HepG2 (cell line): ENCODE results near the gene ZNF625. TPM values are rescaled to one million over a fixed set of nuclear protein-coding genes. Genes with fewer than 3 reads are reported as not detected.

Experiments used
- ARNT2 ChIP-seq: sonication (generic); formaldehyde crosslinking; IDR thresholded peaks from 2 replicates; pipeline ENCODE4 v1.8.0; 2022; ENCODE audit warnings: mild to moderate bottlenecking, low read depth, missing genetic modification reagents, moderate library complexity
- PHF21A ChIP-seq: sonication (generic); formaldehyde crosslinking; IDR thresholded peaks from 2 replicates; pipeline ENCODE4 v1.5.0; 2020; ENCODE audit warnings: mild to moderate bottlenecking, missing genetic modification reagents
- RARG ChIP-seq: sonication (generic); formaldehyde crosslinking; IDR thresholded peaks from 2 replicates; pipeline ENCODE4 v1.4.0; 2020; ENCODE audit warnings: low read depth, mild to moderate bottlenecking, missing genetic modification reagents
- RBM39 ChIP-seq: fragments of 200-400 bp; formaldehyde crosslinking; IDR thresholded peaks from one replicate; pipeline ENCODE4 v1.6.1; 2018; ENCODE audit warnings: antibody characterized with exemption, mild to moderate bottlenecking, low read depth, low read length; ENCODE audit not compliant: poor library complexity, severe bottlenecking
- SAP130 ChIP-seq: IDR thresholded peaks from 2 replicates; pipeline ENCODE4 v1.6.1; 2016; ENCODE audit warnings: low read depth
- SNAI1 ChIP-seq: sonication (generic); formaldehyde crosslinking; IDR thresholded peaks from 2 replicates; pipeline ENCODE4 v1.5.0; 2020; ENCODE audit warnings: mild to moderate bottlenecking, missing genetic modification reagents, borderline replicate concordance
- ZKSCAN8 ChIP-seq: IDR thresholded peaks from 2 replicates; pipeline ENCODE4 v1.6.1; 2016; ENCODE audit warnings: borderline replicate concordance, missing genetic modification reagents, missing compliant biosample characterization
- ZNF441 ChIP-seq: sonication (generic); formaldehyde crosslinking; IDR thresholded peaks from 2 replicates; pipeline ENCODE4 v1.7.0; 2021; ENCODE audit warnings: missing genetic modification reagents, borderline replicate concordance
- polyA plus RNA-seq, 8 experiments: library from polyadenylated mRNA; depleted of rRNA in 3 of 8; stranded (reverse) in 7 of 8; unstranded in 1 of 8; fragments of >200 nt; fragmentation: Illumina TruSeq in 4 of 8; extraction: Trizol in 4 of 8; gene quantifications; 2 replicates each; pipeline versions ENCODE4 v1.2.1 to v1.2.3, GENCODE V29; 2011 to 2016; ENCODE audit warnings: low read depth in 4 of 8, missing spikeins in 1 of 8, mixed read lengths in 1 of 8; ENCODE audit not compliant: insufficient read depth in 1 of 8
- total RNA-seq, 5 experiments: library from RNA; depleted of rRNA; stranded (reverse); fragments of >200 nt; fragmentation: Illumina TruSeq; extraction: Trizol; gene quantifications; 2 replicates each; pipeline ENCODE4 v1.2.3, GENCODE V29; 2016; ENCODE audit warnings: low read depth in 1 of 5
- TF ChIP-seq, protein P1 (sequence below): IDR thresholded peaks from 2 replicates; pipeline ENCODE4 v1.6.1; 2016; ENCODE audit warnings: low read depth
- TF ChIP-seq, protein P2 (sequence below): sonication (generic); formaldehyde crosslinking; IDR thresholded peaks from 2 replicates; pipeline ENCODE4 v1.5.0; 2020; ENCODE audit warnings: mild to moderate bottlenecking, missing genetic modification reagents, borderline replicate concordance
- TF ChIP-seq, protein P3 (sequence below), 2 experiments: sonication (generic) in 1 of 2; formaldehyde crosslinking in 1 of 2; IDR thresholded peaks; 2 replicates each; pipeline versions ENCODE4 v1.4.0 to v1.6.1; 2016 to 2020; ENCODE audit warnings: borderline replicate concordance in 1 of 2, low read depth in 1 of 2, mild to moderate bottlenecking in 1 of 2, missing genetic modification reagents in 1 of 2
- TF ChIP-seq, protein P4 (sequence below): sonication (generic); formaldehyde crosslinking; IDR thresholded peaks from 2 replicates; pipeline ENCODE4 v1.9.0; 2022; ENCODE audit warnings: missing genetic modification reagents, mild to moderate bottlenecking, borderline replicate concordance

Gene ZNF625
- total and polyA plus RNA-seq, 2 of the 13 experiments (the other 11 are each of a cell fraction or from before 2014, with no cell fraction given), result 1.7 to 12.2 TPM

DNA sequence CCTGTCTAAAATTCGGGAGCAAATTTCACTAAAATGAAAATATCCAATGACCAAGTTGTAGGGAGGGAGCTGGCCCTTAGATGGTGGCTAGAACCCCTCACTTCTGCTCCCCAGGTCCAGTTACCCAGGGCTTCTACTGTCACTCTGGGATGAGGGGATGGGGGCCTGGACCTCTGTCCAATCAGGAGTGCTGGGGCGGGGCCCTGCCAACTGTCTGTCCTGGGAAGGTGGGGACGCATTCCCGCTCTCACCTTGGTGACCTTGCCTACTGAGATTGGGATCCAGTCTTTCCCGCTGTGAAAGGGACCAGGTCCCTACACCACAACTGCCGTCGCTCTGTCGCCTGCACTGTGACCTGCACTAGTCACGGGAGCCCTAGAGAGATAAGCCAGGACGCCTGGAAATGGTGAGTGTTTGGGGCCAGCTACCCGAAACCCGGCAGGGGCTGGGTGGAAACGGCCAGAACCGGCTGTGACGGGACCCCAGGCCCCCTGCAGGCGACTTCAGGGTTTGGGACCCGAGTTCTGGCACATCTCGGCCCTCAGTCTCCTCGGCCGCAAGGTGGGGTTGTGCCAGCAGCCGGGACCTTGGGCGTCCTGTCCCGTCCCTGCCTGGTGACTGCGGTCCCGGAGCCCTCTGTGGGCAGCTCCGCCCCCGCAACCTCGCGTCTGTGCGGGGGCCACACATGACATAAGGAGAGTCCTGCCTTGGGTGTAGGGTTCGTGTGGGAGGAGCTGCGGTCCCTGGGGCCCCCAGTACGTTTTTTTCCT lies 39.1 kb downstream of the ZNF625 start (continued):
- TF ChIP-seq, protein P1, sequence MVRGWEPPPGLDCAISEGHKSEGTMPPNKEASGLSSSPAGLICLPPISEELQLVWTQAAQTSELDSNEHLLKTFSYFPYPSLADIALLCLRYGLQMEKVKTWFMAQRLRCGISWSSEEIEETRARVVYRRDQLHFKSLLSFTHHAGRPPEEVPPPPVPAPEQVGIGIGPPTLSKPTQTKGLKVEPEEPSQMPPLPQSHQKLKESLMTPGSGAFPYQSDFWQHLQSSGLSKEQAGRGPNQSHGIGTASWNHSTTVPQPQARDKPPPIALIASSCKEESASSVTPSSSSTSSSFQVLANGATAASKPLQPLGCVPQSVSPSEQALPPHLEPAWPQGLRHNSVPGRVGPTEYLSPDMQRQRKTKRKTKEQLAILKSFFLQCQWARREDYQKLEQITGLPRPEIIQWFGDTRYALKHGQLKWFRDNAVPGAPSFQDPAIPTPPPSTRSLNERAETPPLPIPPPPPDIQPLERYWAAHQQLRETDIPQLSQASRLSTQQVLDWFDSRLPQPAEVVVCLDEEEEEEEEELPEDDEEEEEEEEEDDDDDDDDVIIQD (CRISPR knock-in tag), result no peak
- TF ChIP-seq PHF21A (CRISPR knock-in tag) (peak; percentile 49; the same call in 1 of the 2 replicates), RARG (CRISPR knock-in tag) (no peak), SNAI1 (CRISPR knock-in tag) (no peak), ARNT2 (CRISPR knock-in tag) (no peak), ZKSCAN8 (CRISPR knock-in tag) (no peak), ZNF441 (CRISPR knock-in tag) (no peak), RBM39 (no peak), SAP130 (CRISPR knock-in tag) (0 out of 2 replicates have a peak, but pooled peaks have one; percentile 14)
- TF ChIP-seq, protein P2, sequence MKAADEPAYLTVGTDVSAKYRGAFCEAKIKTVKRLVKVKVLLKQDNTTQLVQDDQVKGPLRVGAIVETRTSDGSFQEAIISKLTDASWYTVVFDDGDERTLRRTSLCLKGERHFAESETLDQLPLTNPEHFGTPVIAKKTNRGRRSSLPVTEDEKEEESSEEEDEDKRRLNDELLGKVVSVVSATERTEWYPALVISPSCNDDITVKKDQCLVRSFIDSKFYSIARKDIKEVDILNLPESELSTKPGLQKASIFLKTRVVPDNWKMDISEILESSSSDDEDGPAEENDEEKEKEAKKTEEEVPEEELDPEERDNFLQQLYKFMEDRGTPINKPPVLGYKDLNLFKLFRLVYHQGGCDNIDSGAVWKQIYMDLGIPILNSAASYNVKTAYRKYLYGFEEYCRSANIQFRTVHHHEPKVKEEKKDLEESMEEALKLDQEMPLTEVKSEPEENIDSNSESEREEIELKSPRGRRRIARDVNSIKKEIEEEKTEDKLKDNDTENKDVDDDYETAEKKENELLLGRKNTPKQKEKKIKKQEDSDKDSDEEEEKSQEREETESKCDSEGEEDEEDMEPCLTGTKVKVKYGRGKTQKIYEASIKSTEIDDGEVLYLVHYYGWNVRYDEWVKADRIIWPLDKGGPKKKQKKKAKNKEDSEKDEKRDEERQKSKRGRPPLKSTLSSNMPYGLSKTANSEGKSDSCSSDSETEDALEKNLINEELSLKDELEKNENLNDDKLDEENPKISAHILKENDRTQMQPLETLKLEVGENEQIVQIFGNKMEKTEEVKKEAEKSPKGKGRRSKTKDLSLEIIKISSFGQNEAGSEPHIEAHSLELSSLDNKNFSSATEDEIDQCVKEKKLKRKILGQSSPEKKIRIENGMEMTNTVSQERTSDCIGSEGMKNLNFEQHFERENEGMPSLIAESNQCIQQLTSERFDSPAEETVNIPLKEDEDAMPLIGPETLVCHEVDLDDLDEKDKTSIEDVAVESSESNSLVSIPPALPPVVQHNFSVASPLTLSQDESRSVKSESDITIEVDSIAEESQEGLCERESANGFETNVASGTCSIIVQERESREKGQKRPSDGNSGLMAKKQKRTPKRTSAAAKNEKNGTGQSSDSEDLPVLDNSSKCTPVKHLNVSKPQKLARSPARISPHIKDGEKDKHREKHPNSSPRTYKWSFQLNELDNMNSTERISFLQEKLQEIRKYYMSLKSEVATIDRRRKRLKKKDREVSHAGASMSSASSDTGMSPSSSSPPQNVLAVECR (CRISPR knock-in tag), result no peak
- TF ChIP-seq, protein P3, sequence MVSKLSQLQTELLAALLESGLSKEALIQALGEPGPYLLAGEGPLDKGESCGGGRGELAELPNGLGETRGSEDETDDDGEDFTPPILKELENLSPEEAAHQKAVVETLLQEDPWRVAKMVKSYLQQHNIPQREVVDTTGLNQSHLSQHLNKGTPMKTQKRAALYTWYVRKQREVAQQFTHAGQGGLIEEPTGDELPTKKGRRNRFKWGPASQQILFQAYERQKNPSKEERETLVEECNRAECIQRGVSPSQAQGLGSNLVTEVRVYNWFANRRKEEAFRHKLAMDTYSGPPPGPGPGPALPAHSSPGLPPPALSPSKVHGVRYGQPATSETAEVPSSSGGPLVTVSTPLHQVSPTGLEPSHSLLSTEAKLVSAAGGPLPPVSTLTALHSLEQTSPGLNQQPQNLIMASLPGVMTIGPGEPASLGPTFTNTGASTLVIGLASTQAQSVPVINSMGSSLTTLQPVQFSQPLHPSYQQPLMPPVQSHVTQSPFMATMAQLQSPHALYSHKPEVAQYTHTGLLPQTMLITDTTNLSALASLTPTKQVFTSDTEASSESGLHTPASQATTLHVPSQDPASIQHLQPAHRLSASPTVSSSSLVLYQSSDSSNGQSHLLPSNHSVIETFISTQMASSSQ (IDR thresholded peaks at IDR 0.05; ENCODE audit: low read depth), result no peak
- TF ChIP-seq, protein P3 (CRISPR knock-in tag; IDR thresholded peaks at IDR 0.05; ENCODE audit: borderline replicate concordance), result no peak
- TF ChIP-seq, protein P4, sequence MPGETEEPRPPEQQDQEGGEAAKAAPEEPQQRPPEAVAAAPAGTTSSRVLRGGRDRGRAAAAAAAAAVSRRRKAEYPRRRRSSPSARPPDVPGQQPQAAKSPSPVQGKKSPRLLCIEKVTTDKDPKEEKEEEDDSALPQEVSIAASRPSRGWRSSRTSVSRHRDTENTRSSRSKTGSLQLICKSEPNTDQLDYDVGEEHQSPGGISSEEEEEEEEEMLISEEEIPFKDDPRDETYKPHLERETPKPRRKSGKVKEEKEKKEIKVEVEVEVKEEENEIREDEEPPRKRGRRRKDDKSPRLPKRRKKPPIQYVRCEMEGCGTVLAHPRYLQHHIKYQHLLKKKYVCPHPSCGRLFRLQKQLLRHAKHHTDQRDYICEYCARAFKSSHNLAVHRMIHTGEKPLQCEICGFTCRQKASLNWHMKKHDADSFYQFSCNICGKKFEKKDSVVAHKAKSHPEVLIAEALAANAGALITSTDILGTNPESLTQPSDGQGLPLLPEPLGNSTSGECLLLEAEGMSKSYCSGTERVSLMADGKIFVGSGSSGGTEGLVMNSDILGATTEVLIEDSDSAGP (CRISPR knock-in tag), result 0 out of 2 replicates have a peak, but pooled peaks have one; percentile 51
